GM12878 (cell line): Measurements from ENCODE around the gene AGBL4.

Experiments
- EP300 ChIP-seq, 2 experiments: fragments of 150-350 bp in 1 of 2; IDR thresholded peaks; 2 replicates each; pipeline ENCODE4 v1.6.1; 2011 to 2012; ENCODE audit warnings: low read depth in 2 of 2, low read length in 2 of 2, borderline replicate concordance in 1 of 2, improper control_type of control experiment in 1 of 2, inconsistent platforms in 1 of 2; ENCODE audit not compliant: control insufficient read depth in 1 of 2
- MYC ChIP-seq: IDR thresholded peaks from 2 replicates; pipeline ENCODE4 v1.6.1; 2011; ENCODE audit warnings: mild to moderate bottlenecking, low read length, moderate library complexity, inconsistent platforms; ENCODE audit not compliant: insufficient read depth, insufficient replicate concordance, insufficient read length, severe bottlenecking
- NBN ChIP-seq: fragments of 450-650 bp; IDR thresholded peaks from 2 replicates; pipeline ENCODE4 v1.6.1; 2016
- NFXL1 ChIP-seq: fragments of 450-650 bp; IDR thresholded peaks from 2 replicates; pipeline ENCODE4 v1.6.1; 2017; ENCODE audit warnings: antibody characterized with exemption, mild to moderate bottlenecking, borderline replicate concordance
- POLR2A ChIP-seq: IDR thresholded peaks from 2 replicates; pipeline ENCODE4 v1.6.1; 2011; ENCODE audit warnings: low read depth, mild to moderate bottlenecking, low read length
- POLR2AphosphoS2 ChIP-seq: IDR thresholded peaks from 2 replicates; pipeline ENCODE4 v1.6.1; 2011; ENCODE audit warnings: low read depth, mild to moderate bottlenecking, low read length, improper control_type of control experiment, moderate library complexity
- RFX5 ChIP-seq: IDR thresholded peaks from 2 replicates; pipeline ENCODE4 v1.6.1; 2011; ENCODE audit warnings: low read depth, low read length, improper control_type of control experiment
- USF2 ChIP-seq: IDR thresholded peaks from 2 replicates; pipeline ENCODE4 v1.6.1; 2011; ENCODE audit warnings: low read depth, low read length, improper control_type of control experiment, borderline replicate concordance
- ZSCAN29 ChIP-seq: fragments of 450-650 bp; IDR thresholded peaks from 2 replicates; pipeline ENCODE4 v1.6.1; 2017; ENCODE audit warnings: mild to moderate bottlenecking, moderate library complexity

GRCh38 chr1:49854741-49855140 lies 169.0 kb downstream of the AGBL4 start:
- TF ChIP-seq POLR2AphosphoS2 (no peak), NBN (no peak), EP300 (IDR thresholded peaks at IDR 0.05; ENCODE audit: borderline replicate concordance in 1 of 2, control insufficient read depth in 1 of 2, low read depth in 2 of 2, low read length in 2 of 2) (no peak), RFX5 (no peak), NFXL1 (no peak), MYC (no peak), POLR2A (no peak), ZSCAN29 (no peak), USF2 (no peak)
